Endothelial cell of umbilical vein (primary cell): ENCODE data around the gene C15orf61. TPM values are rescaled to one million over a fixed set of nuclear protein-coding genes. Genes with fewer than 3 reads are reported as not detected.
A peak's percentile ranks its signal among the peaks of the same experiment; 100 is the strongest.

Experiments
- BruUV-seq: library from RNA; stranded (reverse); fragments of 400-500 nt; replicated peaks from 2 replicates; lab custom pipeline; 2021; lab: Mats Ljungman, UMichigan
- CTCF ChIA-PET: fragments of 300-600, 350-600 bp; sonication (Branson Sonifier 250); formaldehyde crosslinking; loops from one replicate; lab custom pipeline; 2021; ENCODE audit warnings: antibody characterized with exemption, inconsistent platforms; lab: Charles Lee
- POLR2A ChIA-PET: fragments of 300-600, 350-600 bp; sonication (Branson Sonifier 250); formaldehyde crosslinking; loops from one replicate; lab custom pipeline; 2021; ENCODE audit warnings: antibody characterized with exemption, inconsistent platforms; lab: Charles Lee
- DNase-seq: peaks from one replicate; pipeline ENCODE4 v3.0.0-alpha.2; 2011; ENCODE audit warnings: low read depth, low spot score
- FAIRE-seq: peaks from 2 replicates; lab custom pipeline; 2011; peaks lifted over from hg19 to GRCh38; lab: Jason Lieb, UNC
- H2AFZ ChIP-seq: 2 replicates; pipeline ENCODE4 v1.6.0; 2012; ENCODE audit warnings: low read depth, low read length, control low read depth, inconsistent platforms
- H3K27ac ChIP-seq: 2 replicates; pipeline ENCODE4 v1.5.1; 2011; ENCODE audit warnings: low read depth, mild to moderate bottlenecking, control low read depth, low read length, moderate library complexity; ENCODE audit not compliant: insufficient read depth
- H3K27me3 ChIP-seq, 2 experiments: 2 replicates each; pipeline versions ENCODE4 v1.6.0 to v1.6.1; 2011; ENCODE audit warnings: low read length in 2 of 2, mixed read lengths in 1 of 2; ENCODE audit not compliant: control insufficient read depth in 2 of 2, insufficient read depth in 2 of 2
- H3K36me3 ChIP-seq, 2 experiments: 2 replicates in 1 of 2; 3 replicates in 1 of 2; pipeline ENCODE4 v1.5.1; 2011; ENCODE audit warnings: low read length in 2 of 2, mild to moderate bottlenecking in 1 of 2, moderate library complexity in 1 of 2; ENCODE audit not compliant: control insufficient read depth in 2 of 2, insufficient read depth in 2 of 2; ENCODE audit errors: extremely low read depth in 1 of 2
- H3K4me1 ChIP-seq: 3 replicates; pipeline ENCODE4 v1.5.1; 2011; ENCODE audit warnings: mild to moderate bottlenecking, low read length; ENCODE audit not compliant: control insufficient read depth, insufficient read depth; ENCODE audit errors: extremely low read depth
- H3K4me2 ChIP-seq: 2 replicates; pipeline ENCODE4 v1.6.1; 2011; ENCODE audit warnings: low read length, control low read depth, mixed read lengths; ENCODE audit not compliant: insufficient read depth
- H3K4me3 ChIP-seq, 3 experiments: fragments of 200-600 bp in 1 of 3; sonication (generic), shearing (Covaris generic) in 1 of 3; replicated peaks in 1 of 3; 2 replicates each; pipeline ENCODE4 v1.5.1; 2011 to 2016; ENCODE audit warnings: control low read depth in 3 of 3, low read length in 3 of 3, mild to moderate bottlenecking in 2 of 3, inconsistent platforms in 1 of 3, low read depth in 1 of 3, moderate library complexity in 1 of 3; ENCODE audit not compliant: insufficient read depth in 1 of 3
- H3K79me2 ChIP-seq: 2 replicates; pipeline ENCODE4 v1.6.0; 2012; ENCODE audit warnings: low read length, inconsistent platforms; ENCODE audit not compliant: control insufficient read depth, insufficient read depth
- H3K9ac ChIP-seq: replicated peaks from 2 replicates; pipeline ENCODE3; 2011; ENCODE audit warnings: low read length, control low read depth; ENCODE audit not compliant: insufficient read depth; ENCODE audit errors: extremely low read depth
- H3K9me1 ChIP-seq: replicated peaks from 3 replicates; pipeline ENCODE4 v1.6.0; 2011; ENCODE audit warnings: mild to moderate bottlenecking, low read length; ENCODE audit not compliant: control insufficient read depth, insufficient read depth; ENCODE audit errors: extremely low read depth
- H3K9me3 ChIP-seq: replicated peaks from 2 replicates; pipeline ENCODE4 v1.5.1; 2012; ENCODE audit warnings: low read length, inconsistent platforms; ENCODE audit not compliant: control insufficient read depth, insufficient read depth
- H4K20me1 ChIP-seq: replicated peaks from 2 replicates; pipeline ENCODE3; 2011; ENCODE audit warnings: mild to moderate bottlenecking, low read length; ENCODE audit not compliant: control insufficient read depth, insufficient read depth; ENCODE audit errors: extremely low read depth
- GATA2 ChIP-seq: IDR thresholded peaks from 2 replicates; pipeline ENCODE4 v1.7.0; 2011; ENCODE audit warnings: low read depth, mild to moderate bottlenecking, moderate library complexity, mixed read lengths, low read length; ENCODE audit not compliant: insufficient read length, insufficient read depth
- JUN ChIP-seq: IDR thresholded peaks from 2 replicates; pipeline ENCODE4 v1.6.1; 2011; ENCODE audit warnings: borderline replicate concordance, low read depth; ENCODE audit not compliant: insufficient read length, insufficient read depth
- dilution Hi-C: fragments of 300-500 bp; cut with MboI; formaldehyde crosslinking; loops from one replicate; pipeline ENCODE4 v1.15.0; 2019; ENCODE audit warnings: low sequenced_read_pairs; ENCODE audit not compliant: extremely low pct_ligation_motif_present
- intact Hi-C: fragments of 100-400 bp; cut with micrococcal nuclease; formaldehyde crosslinking; loops from one replicate; pipeline ENCODE4 v1.10.0; 2022
- polyA plus RNA-seq, 4 experiments: library from polyadenylated mRNA; depleted of rRNA in 3 of 4; stranded (reverse) in 3 of 4; unstranded in 1 of 4; fragments of >200 nt; gene quantifications; 2 replicates each; pipeline versions ENCODE4 v1.2.1 to v1.2.3, GENCODE V29; 2011 to 2012; ENCODE audit warnings: missing spikeins in 1 of 4
- total RNA-seq: library from RNA; stranded (reverse); gene quantifications from 2 replicates; pipeline ENCODE4 v1.2.3, GENCODE V29; 2021

The C15orf61 gene
- total and polyA plus RNA-seq, 2 donors (not counting 3 experiments of a cell fraction or from before 2014, with no cell fraction given) = 3.2 to 4.1 TPM

GRCh38 chr15:67528513-67528912, 7.6 kb downstream of the C15orf61 start:
- POLR2A ChIA-PET = no interaction called here
- intact Hi-C loops = no loop called here

DNA sequence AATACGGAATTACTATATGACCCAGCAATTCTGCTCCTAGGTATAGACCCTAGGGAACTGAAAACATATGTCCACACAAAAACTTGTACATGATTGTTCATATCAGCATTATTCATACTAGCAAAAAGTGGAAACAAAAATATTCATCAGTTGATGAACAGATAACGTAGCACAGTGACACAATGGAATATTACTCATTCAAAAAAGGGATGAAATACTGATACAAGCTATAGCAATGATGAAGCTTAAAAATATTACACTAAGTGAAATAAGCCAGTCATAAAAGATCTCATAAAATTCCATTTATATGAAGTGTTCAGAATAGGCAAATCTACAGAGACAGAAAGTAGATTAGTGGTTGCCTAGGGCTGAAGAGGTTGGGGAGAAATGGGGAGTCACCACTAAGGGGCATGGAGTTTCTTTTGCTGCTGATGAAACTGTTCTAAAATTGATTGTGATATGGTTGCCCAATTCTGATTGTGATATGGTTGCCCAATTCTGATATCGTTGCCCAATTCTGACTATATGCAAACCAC, 10.5 kb downstream of the C15orf61 start:
- Histone ChIP-seq H4K20me1 (no peaks in the 10 kb centered on the region), H3K27me3 (no peaks in the 10 kb centered on the region), H2AFZ (no peak overlapping the region), H3K79me2 (no peaks in the 10 kb centered on the region), H3K9ac (no peak overlapping the region), H3K27ac (no peak overlapping the region), H3K36me3 (peaks cover 0 to 2% of the 10 kb centered on the region in 2 experiments), H3K4me1 (no peaks in the 10 kb centered on the region), H3K9me1 (no peaks in the 10 kb centered on the region), H3K4me2 (no peak overlapping the region), H3K4me3 (no peak overlapping the region), H3K9me3 (no peaks in the 10 kb centered on the region)
- ChIA-PET CTCF (no interaction called here), POLR2A (interaction anchor here (0.7 kb wide), 1 partner anchor 642 kb away, joined by 3 read pairs; no protein-coding TSS in a partner anchor)
- TF ChIP-seq JUN (no peak), GATA2 (peak; percentile 35)
- DNase-seq = peak; percentile 9
- dilution Hi-C loops (no loop called here), intact Hi-C loops (loop anchor here (10.0 kb wide), 1 partner anchor 523 kb away; the partner anchor contains the start of gene PIAS1)
- no TSS peak for BruUV-seq
- FAIRE-seq = no peak

More at GRCh38 chr15:67528513-67528912, 7.6 kb downstream of the C15orf61 start:
- FAIRE-seq = no peak
- H3K36me3 ChIP-seq = peaks cover 0 to 2% of the 10 kb centered on the region in 2 experiments
- H3K79me2 ChIP-seq = peaks cover 8% of the 10 kb centered on the region
- H3K9me1 ChIP-seq = no peaks in the 10 kb centered on the region
- dilution Hi-C loops = no loop called here
- no peaks in the 10 kb centered on the region for H3K4me1 ChIP-seq
- DNase-seq = no peak
- no peaks in the 10 kb centered on the region for H4K20me1 ChIP-seq
- H3K4me2 ChIP-seq = no peak overlapping the region
- H3K4me3 ChIP-seq = no peak overlapping the region
- TF ChIP-seq JUN = no peak
- H3K9me3 ChIP-seq = no peaks in the 10 kb centered on the region
- CTCF ChIA-PET = interaction anchor here (1.1 to 1.3 kb wide), 2 partner anchors 10 to 21 kb away, joined by 3 read pairs; no protein-coding TSS in a partner anchor
- H3K9ac ChIP-seq = no peak overlapping the region
- H3K27me3 ChIP-seq = no peaks in the 10 kb centered on the region
- no TSS peak for BruUV-seq
- H2AFZ ChIP-seq = no peak overlapping the region
- no peak overlapping the region for H3K27ac ChIP-seq
